ENCODE results near the gene DBF4. TPM values are rescaled to one million over a fixed set of nuclear protein-coding genes. Genes with fewer than 3 reads are reported as not detected.

The DBF4 gene
- total RNA-seq, 1 experiment from 2014 or later: 55.4 TPM

GRCh38 chr7:87870471-87870870 lies 5.8 kb upstream of the DBF4 start (continued):
- TF ChIP-seq, protein P1, sequence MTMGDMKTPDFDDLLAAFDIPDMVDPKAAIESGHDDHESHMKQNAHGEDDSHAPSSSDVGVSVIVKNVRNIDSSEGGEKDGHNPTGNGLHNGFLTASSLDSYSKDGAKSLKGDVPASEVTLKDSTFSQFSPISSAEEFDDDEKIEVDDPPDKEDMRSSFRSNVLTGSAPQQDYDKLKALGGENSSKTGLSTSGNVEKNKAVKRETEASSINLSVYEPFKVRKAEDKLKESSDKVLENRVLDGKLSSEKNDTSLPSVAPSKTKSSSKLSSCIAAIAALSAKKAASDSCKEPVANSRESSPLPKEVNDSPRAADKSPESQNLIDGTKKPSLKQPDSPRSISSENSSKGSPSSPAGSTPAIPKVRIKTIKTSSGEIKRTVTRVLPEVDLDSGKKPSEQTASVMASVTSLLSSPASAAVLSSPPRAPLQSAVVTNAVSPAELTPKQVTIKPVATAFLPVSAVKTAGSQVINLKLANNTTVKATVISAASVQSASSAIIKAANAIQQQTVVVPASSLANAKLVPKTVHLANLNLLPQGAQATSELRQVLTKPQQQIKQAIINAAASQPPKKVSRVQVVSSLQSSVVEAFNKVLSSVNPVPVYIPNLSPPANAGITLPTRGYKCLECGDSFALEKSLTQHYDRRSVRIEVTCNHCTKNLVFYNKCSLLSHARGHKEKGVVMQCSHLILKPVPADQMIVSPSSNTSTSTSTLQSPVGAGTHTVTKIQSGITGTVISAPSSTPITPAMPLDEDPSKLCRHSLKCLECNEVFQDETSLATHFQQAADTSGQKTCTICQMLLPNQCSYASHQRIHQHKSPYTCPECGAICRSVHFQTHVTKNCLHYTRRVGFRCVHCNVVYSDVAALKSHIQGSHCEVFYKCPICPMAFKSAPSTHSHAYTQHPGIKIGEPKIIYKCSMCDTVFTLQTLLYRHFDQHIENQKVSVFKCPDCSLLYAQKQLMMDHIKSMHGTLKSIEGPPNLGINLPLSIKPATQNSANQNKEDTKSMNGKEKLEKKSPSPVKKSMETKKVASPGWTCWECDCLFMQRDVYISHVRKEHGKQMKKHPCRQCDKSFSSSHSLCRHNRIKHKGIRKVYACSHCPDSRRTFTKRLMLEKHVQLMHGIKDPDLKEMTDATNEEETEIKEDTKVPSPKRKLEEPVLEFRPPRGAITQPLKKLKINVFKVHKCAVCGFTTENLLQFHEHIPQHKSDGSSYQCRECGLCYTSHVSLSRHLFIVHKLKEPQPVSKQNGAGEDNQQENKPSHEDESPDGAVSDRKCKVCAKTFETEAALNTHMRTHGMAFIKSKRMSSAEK (CRISPR knock-in tag; IDR thresholded peaks at IDR 0.05; ENCODE audit: borderline replicate concordance): no peak
- TF ChIP-seq ATF2 (CRISPR knock-in tag; IDR thresholded peaks at IDR 0.05; ENCODE audit: borderline replicate concordance, low read depth): no peak
- no peak for TF ChIP-seq TEAD4 (CRISPR knock-in tag; IDR thresholded peaks at IDR 0.05)
- TF ChIP-seq ZNF121 (CRISPR knock-in tag; IDR thresholded peaks at IDR 0.05): no peak
- no peak for TF ChIP-seq GABPB1 (CRISPR knock-in tag; IDR thresholded peaks at IDR 0.05)
- TF ChIP-seq, protein P2, sequence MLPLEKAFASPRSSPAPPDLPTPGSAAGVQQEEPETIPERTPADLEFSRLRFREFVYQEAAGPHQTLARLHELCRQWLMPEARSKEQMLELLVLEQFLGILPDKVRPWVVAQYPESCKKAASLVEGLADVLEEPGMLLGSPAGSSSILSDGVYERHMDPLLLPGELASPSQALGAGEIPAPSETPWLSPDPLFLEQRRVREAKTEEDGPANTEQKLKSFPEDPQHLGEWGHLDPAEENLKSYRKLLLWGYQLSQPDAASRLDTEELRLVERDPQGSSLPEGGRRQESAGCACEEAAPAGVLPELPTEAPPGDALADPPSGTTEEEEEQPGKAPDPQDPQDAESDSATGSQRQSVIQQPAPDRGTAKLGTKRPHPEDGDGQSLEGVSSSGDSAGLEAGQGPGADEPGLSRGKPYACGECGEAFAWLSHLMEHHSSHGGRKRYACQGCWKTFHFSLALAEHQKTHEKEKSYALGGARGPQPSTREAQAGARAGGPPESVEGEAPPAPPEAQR (CRISPR knock-in tag; IDR thresholded peaks at IDR 0.05): no peak
- TF ChIP-seq MLX (CRISPR knock-in tag; IDR thresholded peaks at IDR 0.05): no peak
- TF ChIP-seq ZNF138 (CRISPR knock-in tag; conservative IDR thresholded peaks at IDR 0.05): no peak
- TF ChIP-seq MXD4 (CRISPR knock-in tag; IDR thresholded peaks at IDR 0.05; ENCODE audit: borderline replicate concordance): no peak
- TF ChIP-seq JUN (CRISPR knock-in tag; IDR thresholded peaks at IDR 0.05): no peak

DNA sequence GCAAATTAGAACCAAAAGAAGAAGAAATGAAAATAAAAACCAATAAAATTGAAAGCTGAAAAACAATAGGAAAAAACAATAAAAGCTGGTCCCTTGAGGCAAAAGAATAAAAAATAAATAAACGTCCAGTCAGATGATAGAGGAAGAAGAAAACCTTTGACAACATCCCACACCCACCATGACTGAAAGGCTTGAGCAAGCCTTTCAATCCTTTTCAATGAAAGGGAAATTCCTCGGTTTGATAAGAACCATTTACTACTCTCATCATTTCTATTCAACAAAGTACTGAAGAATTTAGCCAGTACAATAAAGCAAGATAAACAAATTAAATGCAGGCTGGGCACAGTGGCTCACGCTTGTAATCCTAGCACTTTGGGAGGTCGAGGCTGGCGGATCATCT lies 3.9 kb upstream of the DBF4 start:
- no peaks in the 10 kb centered on the region for H3K27me3 Mint-ChIP-seq (ENCODE audit: low read depth)
- H3K9me3 Mint-ChIP-seq: peaks cover 13% of the 10 kb centered on the region
- H3K4me1 Mint-ChIP-seq: peaks cover 17% of the 10 kb centered on the region
- H3K36me3 Mint-ChIP-seq: peaks cover 28% of the 10 kb centered on the region
- no peak for DNase-seq (ENCODE audit: low spot score)
- POLR2A ChIA-PET: no interaction called here
- CTCF ChIA-PET: no interaction called here
- ATAC-seq: no peak
- no peak overlapping the region for H3K27ac Mint-ChIP-seq
- no peak overlapping the region for H3K4me3 Mint-ChIP-seq
- TF ChIP-seq EMX1 (CRISPR knock-in tag; IDR thresholded peaks at IDR 0.05) (no peak), E2F4 (CRISPR knock-in tag; IDR thresholded peaks at IDR 0.05; ENCODE audit: borderline replicate concordance, low read depth) (no peak), NR1H2 (CRISPR knock-in tag; IDR thresholded peaks at IDR 0.05) (no peak), CREB1 (CRISPR knock-in tag; IDR thresholded peaks at IDR 0.05) (no peak), FOXP4 (CRISPR knock-in tag; IDR thresholded peaks at IDR 0.05) (no peak), STAT6 (CRISPR knock-in tag; conservative IDR thresholded peaks at IDR 0.05; ENCODE audit: low read depth) (no peak), USF1 (CRISPR knock-in tag; IDR thresholded peaks at IDR 0.05) (no peak), ZNF671 (CRISPR knock-in tag; IDR thresholded peaks at IDR 0.05) (no peak)
- TF ChIP-seq, protein P3, sequence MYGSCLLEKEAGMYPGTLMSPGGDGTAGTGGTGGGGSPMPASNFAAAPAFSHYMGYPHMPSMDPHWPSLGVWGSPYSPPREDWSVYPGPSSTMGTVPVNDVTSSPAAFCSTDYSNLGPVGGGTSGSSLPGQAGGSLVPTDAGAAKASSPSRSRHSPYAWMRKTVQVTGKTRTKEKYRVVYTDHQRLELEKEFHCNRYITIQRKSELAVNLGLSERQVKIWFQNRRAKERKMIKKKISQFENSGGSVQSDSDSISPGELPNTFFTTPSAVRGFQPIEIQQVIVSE (CRISPR knock-in tag; IDR thresholded peaks at IDR 0.05; ENCODE audit: borderline replicate concordance): no peak
